Calu3 (cell line): ENCODE results near the gene AHI1. TPM values are rescaled to one million over a fixed set of nuclear protein-coding genes. Genes with fewer than 3 reads are reported as not detected.

ENCODE experiments used
- BruUV-seq: library from RNA; stranded (reverse); fragments of 400-500 nt; replicated peaks from 2 replicates; lab custom pipeline; 2021; lab: Mats Ljungman, UMichigan
- CTCF ChIA-PET: fragments of 300-600 bp; sonication (Branson Sonifier 250); formaldehyde crosslinking; loops from one replicate; lab custom pipeline; 2022; ENCODE audit warnings: antibody characterized with exemption; lab: Charles Lee
- DNase-seq: peaks from one replicate; pipeline ENCODE4 v3.0.0; 2022
- H3K27ac Mint-ChIP-seq: one replicate; pipeline ENCODE4 v1.8.0; 2022; ENCODE audit warnings: mixed read lengths; ENCODE audit not compliant: unreplicated experiment
- H3K27me3 Mint-ChIP-seq: one replicate; pipeline ENCODE4 v1.8.0; 2022; ENCODE audit warnings: mixed read lengths; ENCODE audit not compliant: unreplicated experiment
- H3K36me3 Mint-ChIP-seq: one replicate; pipeline ENCODE4 v1.8.0; 2022; ENCODE audit warnings: mild to moderate bottlenecking, moderate library complexity, mixed read lengths; ENCODE audit not compliant: insufficient read depth, unreplicated experiment
- H3K4me1 Mint-ChIP-seq: one replicate; pipeline ENCODE4 v1.8.0; 2022; ENCODE audit warnings: mild to moderate bottlenecking, low read depth, mixed read lengths; ENCODE audit not compliant: unreplicated experiment
- H3K4me3 Mint-ChIP-seq: one replicate; pipeline ENCODE4 v1.8.0; 2022; ENCODE audit warnings: mild to moderate bottlenecking, low read depth, moderate library complexity, mixed read lengths; ENCODE audit not compliant: unreplicated experiment
- H3K9me3 Mint-ChIP-seq: one replicate; pipeline ENCODE4 v1.8.0; 2022; ENCODE audit warnings: low read depth, mixed read lengths; ENCODE audit not compliant: unreplicated experiment
- CTCF ChIP-seq: fragments of 200-600 bp; IDR thresholded peaks from one replicate; pipeline ENCODE4 v1.8.0; 2022; ENCODE audit warnings: antibody characterized with exemption; ENCODE audit not compliant: unreplicated experiment
- intact Hi-C: fragments of 100-400 bp; cut with micrococcal nuclease; formaldehyde crosslinking; loops from one replicate; pipeline ENCODE4 v1.10.0; 2022; ENCODE audit not compliant: unreplicated experiment
- total RNA-seq: library from RNA; stranded (reverse); gene quantifications from 2 replicates; pipeline ENCODE4 v1.2.3, GENCODE V29; 2022

Gene AHI1
- total RNA-seq, 1 experiment from 2014 or later = 18.0 TPM

GRCh38 chr6:135322427-135323201 lies 174.9 kb downstream of the AHI1 start:
- Mint-ChIP-seq H3K4me1 (no peaks in the 10 kb centered on the region), H3K27ac (no peak overlapping the region), H3K4me3 (no peak overlapping the region), H3K36me3 (no peaks in the 10 kb centered on the region), H3K27me3 (no peaks in the 10 kb centered on the region), H3K9me3 (no peaks in the 10 kb centered on the region)
- CTCF ChIA-PET = no interaction called here
- no peak for TF ChIP-seq CTCF
- no peak for DNase-seq
- intact Hi-C loops = no loop called here
- no TSS peak for BruUV-seq

GRCh38 chr6:135320721-135321621 lies 176.6 kb downstream of the AHI1 start:
- DNase-seq = no peak
- CTCF ChIA-PET = interaction anchor here (0.6 kb wide), 2 partner anchors 27 to 115 kb away, joined by 3 to 7 read pairs; no protein-coding TSS in a partner anchor
- Mint-ChIP-seq H3K4me1 (no peaks in the 10 kb centered on the region), H3K36me3 (no peaks in the 10 kb centered on the region), H3K27me3 (no peaks in the 10 kb centered on the region), H3K4me3 (no peak overlapping the region), H3K9me3 (no peaks in the 10 kb centered on the region), H3K27ac (no peak overlapping the region)
- TF ChIP-seq CTCF = no peak
- intact Hi-C loops = no loop called here
- no TSS peak for BruUV-seq

- no peaks in the 10 kb centered on the region for H3K36me3 Mint-ChIP-seq
- no peak overlapping the region for H3K4me3 Mint-ChIP-seq
- TF ChIP-seq CTCF = no peak
- no peaks in the 10 kb centered on the region for H3K9me3 Mint-ChIP-seq
- CTCF ChIA-PET = no interaction called here
- BruUV-seq = no TSS peak
- no peaks in the 10 kb centered on the region for H3K4me1 Mint-ChIP-seq
- intact Hi-C loops = no loop called here
- no peak overlapping the region for H3K27ac Mint-ChIP-seq
- no peak for DNase-seq
- H3K27me3 Mint-ChIP-seq = no peaks in the 10 kb centered on the region
These were observed 177.7 kb downstream of the AHI1 start for GRCh38 chr6:135319819-135320218.

GRCh38 chr6:135318738-135319469 lies 178.6 kb downstream of the AHI1 start:
- no peak for TF ChIP-seq CTCF
- H3K4me1 Mint-ChIP-seq = no peaks in the 10 kb centered on the region

More at GRCh38 chr6:135318738-135319469, 178.6 kb downstream of the AHI1 start:
- H3K27me3 Mint-ChIP-seq = no peaks in the 10 kb centered on the region
- no peaks in the 10 kb centered on the region for H3K9me3 Mint-ChIP-seq
- no peaks in the 10 kb centered on the region for H3K36me3 Mint-ChIP-seq
- intact Hi-C loops = no loop called here
- no TSS peak for BruUV-seq
- CTCF ChIA-PET = no interaction called here
- no peak for DNase-seq
- H3K4me3 Mint-ChIP-seq = no peak overlapping the region
- H3K27ac Mint-ChIP-seq = no peak overlapping the region
